Nephron progenitor cell (in vitro differentiated cells): ENCODE measurements around the gene DLAT.
A peak's percentile ranks its signal among the peaks of the same experiment; 100 is the strongest.

Experiments used
- DNase-seq: peaks from one replicate; pipeline ENCODE4 v3.0.0; 2021
- H3K27ac Mint-ChIP-seq: 2 replicates; pipeline ENCODE4 v1.8.0; 2021; ENCODE audit warnings: mild to moderate bottlenecking, moderate library complexity, mixed read lengths
- H3K27me3 Mint-ChIP-seq: 2 replicates; pipeline ENCODE4 v1.8.0; 2021; ENCODE audit warnings: mild to moderate bottlenecking, low read depth, mixed read lengths; ENCODE audit not compliant: poor library complexity
- H3K36me3 Mint-ChIP-seq: 2 replicates; pipeline ENCODE4 v1.8.0; 2021; ENCODE audit warnings: low read depth, mixed read lengths
- H3K4me1 Mint-ChIP-seq: 2 replicates; pipeline ENCODE4 v1.8.0; 2021; ENCODE audit warnings: mixed read lengths
- H3K4me3 Mint-ChIP-seq: 2 replicates; pipeline ENCODE4 v1.8.0; 2021; ENCODE audit warnings: mild to moderate bottlenecking, moderate library complexity, mixed read lengths
- H3K9me3 Mint-ChIP-seq: 2 replicates; pipeline ENCODE4 v1.8.0; 2021; ENCODE audit warnings: mild to moderate bottlenecking, moderate library complexity, mixed read lengths
- CTCF ChIP-seq: fragments of 200-600 bp; sonication (generic); IDR thresholded peaks from 2 replicates; pipeline ENCODE4 v1.5.0; 2021; ENCODE audit warnings: antibody characterized with exemption

DLAT gene

GRCh38 chr11:111980062-111980461, 45.1 kb upstream of the DLAT start:
- Mint-ChIP-seq H3K4me1 (peaks cover 61% of the 10 kb centered on the region), H3K9me3 (no peaks in the 10 kb centered on the region), H3K27ac (no peak overlapping the region), H3K4me3 (no peak overlapping the region), H3K27me3 (peaks cover 6% of the 10 kb centered on the region), H3K36me3 (peaks cover 27% of the 10 kb centered on the region)
- no peak for DNase-seq
- no peak for TF ChIP-seq CTCF

- Mint-ChIP-seq H3K36me3 (peaks cover 31% of the 10 kb centered on the region), H3K27me3 (peaks cover 6% of the 10 kb centered on the region), H3K27ac (no peak overlapping the region), H3K9me3 (no peaks in the 10 kb centered on the region), H3K4me3 (no peak overlapping the region), H3K4me1 (peaks cover 56% of the 10 kb centered on the region)
- no peak for TF ChIP-seq CTCF
- DNase-seq = no peak
Observed at GRCh38 chr11:111981270-111981669, 43.9 kb upstream of the DLAT start.

- TF ChIP-seq CTCF = peak; percentile 62
- no peak overlapping the region for H3K4me3 Mint-ChIP-seq
- peak; percentile 59 for DNase-seq
- H3K27me3 Mint-ChIP-seq = peaks cover 3% of the 10 kb centered on the region
- H3K27ac Mint-ChIP-seq = no peak overlapping the region
- peaks cover 50% of the 10 kb centered on the region for H3K4me1 Mint-ChIP-seq
- H3K9me3 Mint-ChIP-seq = no peaks in the 10 kb centered on the region
- peaks cover 39% of the 10 kb centered on the region for H3K36me3 Mint-ChIP-seq
Observed at GRCh38 chr11:111982019-111982464, 43.2 kb upstream of the DLAT start.

- H3K27me3 Mint-ChIP-seq = peaks cover 3% of the 10 kb centered on the region
Observed at GRCh38 chr11:111982541-111983186, 42.5 kb upstream of the DLAT start.

GRCh38 chr11:111983187-111983986, 41.8 kb upstream of the DLAT start:
- TF ChIP-seq CTCF = no peak
- Mint-ChIP-seq H3K4me3 (peak overlapping the region; percentile 19), H3K36me3 (peaks cover 46% of the 10 kb centered on the region), H3K9me3 (no peaks in the 10 kb centered on the region), H3K4me1 (peaks cover 39% of the 10 kb centered on the region), H3K27me3 (no peaks in the 10 kb centered on the region), H3K27ac (peak overlapping the region; percentile 96)
- DNase-seq = peak; percentile 48

More at GRCh38 chr11:111982541-111983186, 42.5 kb upstream of the DLAT start:
- Mint-ChIP-seq H3K4me3 (peak overlapping the region; percentile 19), H3K4me1 (peaks cover 47% of the 10 kb centered on the region), H3K9me3 (no peaks in the 10 kb centered on the region), H3K27ac (peak overlapping the region; percentile 96), H3K36me3 (peaks cover 45% of the 10 kb centered on the region)
- DNase-seq = no peak
- TF ChIP-seq CTCF = no peak
